Kidney (tissue), 14 donors: ENCODE data around the gene MDM2. TPM values are rescaled to one million over a fixed set of nuclear protein-coding genes. Genes with fewer than 3 reads are reported as not detected.

Experiments used
- DNase-seq, 5 donors: peaks; one replicate each; pipeline ENCODE4 v3.0.0-alpha.2; 2013 to 2020
- FAIRE-seq: peaks from 2 replicates; lab custom pipeline; 2012; peaks lifted over from hg19 to GRCh38; lab: Jason Lieb, UNC
- H3K27ac ChIP-seq, 2 donors: one replicate each; pipeline ENCODE4 v1.7.0; 2013; ENCODE audit warnings: low read depth in 2 of 2, low read length in 2 of 2, inconsistent platforms in 1 of 2
- H3K27me3 ChIP-seq: one replicate; pipeline ENCODE4 v1.7.1; 2013; ENCODE audit warnings: low read length, inconsistent platforms; ENCODE audit not compliant: control insufficient read depth, insufficient read depth
- H3K36me3 ChIP-seq, 3 donors: one replicate each; pipeline versions ENCODE4 v1.7.0 to v1.7.1; 2013; ENCODE audit warnings: low read length in 3 of 3, control low read depth in 1 of 3, inconsistent platforms in 1 of 3; ENCODE audit not compliant: insufficient read depth in 3 of 3, control insufficient read depth in 2 of 3
- H3K4me1 ChIP-seq, 3 donors: one replicate each; pipeline versions ENCODE4 v1.7.0 to v1.7.1; 2013; ENCODE audit warnings: low read length in 3 of 3, inconsistent platforms in 1 of 3, low read depth in 1 of 3; ENCODE audit not compliant: control insufficient read depth in 2 of 3, insufficient read depth in 2 of 3
- H3K4me3 ChIP-seq, 3 donors: one replicate each; pipeline versions ENCODE4 v1.7.0 to v1.8.1; 2013; ENCODE audit warnings: low read length in 3 of 3, control low read depth in 1 of 3, inconsistent platforms in 1 of 3
- H3K9ac ChIP-seq, 3 donors: one replicate each; pipeline versions ENCODE4 v1.7.0 to v1.7.1; 2013; ENCODE audit warnings: low read length in 3 of 3, control low read depth in 1 of 3, inconsistent platforms in 1 of 3
- H3K9me3 ChIP-seq, 3 donors: one replicate each; pipeline versions ENCODE4 v1.7.0 to v1.7.1; 2013; ENCODE audit warnings: low read length in 3 of 3, control low read depth in 1 of 3, inconsistent platforms in 1 of 3; ENCODE audit not compliant: control insufficient read depth in 2 of 3, insufficient read depth in 1 of 3
- CTCF ChIP-seq: IDR thresholded peaks from 3 replicates; pipeline ENCODE4 v1.5.1; 2012; ENCODE audit warnings: mild to moderate bottlenecking, moderate library complexity, borderline replicate concordance; ENCODE audit not compliant: insufficient read depth; ENCODE audit errors: extremely low read depth
- intact Hi-C: fragments of 100-400 bp; cut with DNase I; formaldehyde crosslinking; loops from one replicate; pipeline ENCODE4 v1.11.1; 2022
- polyA plus RNA-seq: library from polyadenylated mRNA; stranded (reverse); fragments of 350-450 nt; fragmentation: Illumina TruSeq; extraction: RNeasy Lipid Tissue Mini Kit (QIAGEN cat#74804); gene quantifications from one replicate; pipeline ENCODE4 v1.2.3, GENCODE V29; 2014; ENCODE audit warnings: low read depth, low replicate concordance; ENCODE audit not compliant: insufficient read depth
- total RNA-seq: library from RNA; stranded (reverse); fragmentation: NEBNext Ultra II Directional; extraction: Animal tissue kit (Norgen Biotek cat#: 25700); gene quantifications from one replicate; pipeline ENCODE4 v1.2.1, GENCODE V29; 2021
- donor health status: control.
- donor health status: control.
- donor health status: control.
- donor health status: control.
- donor health status: control.
- donor health status: DM: yes; HTN: yes; CAD: no.
- donor health status: Normal renal cell carcinoma (clear cell type).

The MDM2 gene
- total and polyA plus RNA-seq, 2 donors from 2014 or later, result 38.5 to 103 TPM

- FAIRE-seq (no peak), DNase-seq (no peak)
- Histone ChIP-seq H3K9me3 (no peaks in the 10 kb centered on the region), H3K9ac (no peak overlapping the region), H3K4me1 (no peaks in the 10 kb centered on the region), H3K27me3 (no peaks in the 10 kb centered on the region), H3K27ac (no peak overlapping the region), H3K36me3 (peaks cover 0 to 39% (median 10%) of the 10 kb centered on the region in 3 donors), H3K4me3 (no peak overlapping the region)
- no peak for TF ChIP-seq CTCF
- intact Hi-C loops, result no loop called here
These were observed 62.5 kb downstream of the MDM2 start for GRCh38 chr12:68870443-68870842.

GRCh38 chr12:68871396-68871795 lies 63.4 kb downstream of the MDM2 start:
- no peaks in the 10 kb centered on the region for H3K27me3 ChIP-seq
- H3K9me3 ChIP-seq, result no peaks in the 10 kb centered on the region
- DNase-seq (no peak), FAIRE-seq (no peak)
- no peak for TF ChIP-seq CTCF
- H3K4me3 ChIP-seq, result no peak overlapping the region
- H3K27ac ChIP-seq, result no peak overlapping the region
- intact Hi-C loops, result no loop called here
- no peak overlapping the region for H3K9ac ChIP-seq
- H3K36me3 ChIP-seq, result peaks cover 0 to 32% (median 8%) of the 10 kb centered on the region in 3 donors
- H3K4me1 ChIP-seq, result no peaks in the 10 kb centered on the region

- Histone ChIP-seq H3K4me3 (no peak overlapping the region), H3K27ac (no peak overlapping the region), H3K36me3 (peaks cover 0 to 32% (median 8%) of the 10 kb centered on the region in 3 donors), H3K4me1 (no peaks in the 10 kb centered on the region), H3K9me3 (no peaks in the 10 kb centered on the region), H3K27me3 (no peaks in the 10 kb centered on the region), H3K9ac (no peak overlapping the region)
- intact Hi-C loops, result no loop called here
- no peak for TF ChIP-seq CTCF
- FAIRE-seq (no peak), DNase-seq (peak in 2 of 5 donors; percentile 13 to 41)
These were observed 63.9 kb downstream of the MDM2 start for GRCh38 chr12:68871921-68872320.

- no peak for FAIRE-seq
- Histone ChIP-seq H3K27ac (no peak overlapping the region), H3K9ac (no peak overlapping the region), H3K4me3 (no peak overlapping the region), H3K36me3 (peaks cover 0 to 28% (median 8%) of the 10 kb centered on the region in 3 donors), H3K4me1 (no peaks in the 10 kb centered on the region), H3K9me3 (no peaks in the 10 kb centered on the region), H3K27me3 (no peaks in the 10 kb centered on the region)
- TF ChIP-seq CTCF, result no peak
- no peak for DNase-seq
- intact Hi-C loops, result no loop called here
These were observed 65.3 kb downstream of the MDM2 start for GRCh38 chr12:68873316-68873715.
